IPS DF 6.9 (cell line): ENCODE results near the gene TNIK.

ENCODE experiments used
- DNase-seq: peaks from one replicate; pipeline ENCODE4 v3.0.0-alpha.2; 2013; ENCODE audit warnings: low read depth, low spot score
- H3K27ac ChIP-seq: one replicate; pipeline ENCODE4 v1.5.1; 2013; ENCODE audit warnings: low read length, control low read depth
- H3K27me3 ChIP-seq: 2 replicates; pipeline ENCODE4 v1.6.1; 2013; ENCODE audit warnings: mild to moderate bottlenecking, low read length; ENCODE audit not compliant: control insufficient read depth, insufficient read depth
- H3K36me3 ChIP-seq: 2 replicates; pipeline ENCODE4 v1.6.1; 2013; ENCODE audit warnings: low read length; ENCODE audit not compliant: control insufficient read depth, insufficient read depth
- H3K4me1 ChIP-seq: 2 replicates; pipeline ENCODE4 v1.6.1; 2013; ENCODE audit warnings: low read length; ENCODE audit not compliant: control insufficient read depth, insufficient read depth
- H3K4me3 ChIP-seq: 2 replicates; pipeline ENCODE4 v1.5.1; 2013; ENCODE audit warnings: mild to moderate bottlenecking, low read length
- H3K9me3 ChIP-seq: 2 replicates; pipeline ENCODE4 v1.6.1; 2013; ENCODE audit warnings: low read length, inconsistent platforms; ENCODE audit not compliant: control insufficient read depth, insufficient read depth
- WGBS: extraction: QIAGEN DNeasy Blood & Tissue Kit; methylation state at CpG from one replicate; pipeline ENCODE4 v1.1.7; 2013; ENCODE audit warnings: mixed read lengths, missing lambda C conversion rate; ENCODE audit not compliant: insufficient read length, insufficient coverage; 5-methylcytosine and 5-hydroxymethylcytosine counted together

TNIK gene

DNA sequence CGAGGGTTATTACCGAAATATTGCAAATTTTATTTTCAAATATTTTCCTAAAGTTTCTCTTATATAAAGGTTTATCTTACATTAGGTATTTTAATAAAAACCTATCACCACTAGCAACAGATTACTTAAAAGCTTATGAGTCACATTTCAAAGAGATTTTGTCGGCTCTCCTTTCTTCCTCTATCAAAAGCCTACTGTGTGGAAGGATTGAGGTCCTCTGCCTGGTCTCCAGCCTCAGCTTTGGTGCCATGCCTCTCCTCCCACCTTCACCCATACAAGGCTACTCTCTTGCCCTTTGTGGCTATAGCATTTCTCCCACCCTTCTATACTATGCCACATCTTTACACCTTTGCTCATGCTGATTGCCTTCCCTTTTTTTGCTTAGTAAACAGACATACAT, 199.3 kb downstream of the TNIK start:
- no peak overlapping the region for H3K27ac ChIP-seq

GRCh38 chr3:171260466-171260865, 199.7 kb downstream of the TNIK start:
- Histone ChIP-seq H3K27me3 (no peaks in the 10 kb centered on the region), H3K27ac (no peak overlapping the region), H3K4me1 (no peaks in the 10 kb centered on the region; the same call in 1 of the 2 replicates), H3K36me3 (no peaks in the 10 kb centered on the region), H3K4me3 (no peak overlapping the region), H3K9me3 (no peaks in the 10 kb centered on the region)
- WGBS = no CpG with 5 or more reads among the region's 1 CpG
- no peak for DNase-seq

More for the DNA sequence above, 199.3 kb downstream of the TNIK start:
- H3K4me1 ChIP-seq = peaks cover 2% of the 10 kb centered on the region
- H3K36me3 ChIP-seq = no peaks in the 10 kb centered on the region
- no peak for DNase-seq
- no peaks in the 10 kb centered on the region for H3K9me3 ChIP-seq
- H3K4me3 ChIP-seq = no peak overlapping the region
- H3K27me3 ChIP-seq = no peaks in the 10 kb centered on the region
- no CpG with 5 or more reads among the region's 3 CpGs for WGBS

GRCh38 chr3:171258316-171258715, 201.9 kb downstream of the TNIK start:
- H3K4me3 ChIP-seq = no peak overlapping the region
- no peak for DNase-seq
- H3K4me1 ChIP-seq = no peaks in the 10 kb centered on the region; the same call in 1 of the 2 replicates
- no peaks in the 10 kb centered on the region for H3K27me3 ChIP-seq
- H3K36me3 ChIP-seq = no peaks in the 10 kb centered on the region
- no peak overlapping the region for H3K27ac ChIP-seq
- no CpG with 5 or more reads among the region's 2 CpGs for WGBS
- H3K9me3 ChIP-seq = no peaks in the 10 kb centered on the region

- no peaks in the 10 kb centered on the region for H3K36me3 ChIP-seq
- no peak for DNase-seq
- no peaks in the 10 kb centered on the region for H3K27me3 ChIP-seq
- H3K4me1 ChIP-seq = no peaks in the 10 kb centered on the region; the same call in 1 of the 2 replicates
- no peak overlapping the region for H3K27ac ChIP-seq
- H3K4me3 ChIP-seq = no peak overlapping the region
- no peaks in the 10 kb centered on the region for H3K9me3 ChIP-seq
- WGBS = no CpG with 5 or more reads among the region's 7 CpGs
Observed at GRCh38 chr3:171257251-171258203, 202.7 kb downstream of the TNIK start.

GRCh38 chr3:171256445-171257250, 203.6 kb downstream of the TNIK start:
- WGBS = no CpG with 5 or more reads among the region's 4 CpGs
- DNase-seq = no peak
- Histone ChIP-seq H3K36me3 (no peaks in the 10 kb centered on the region), H3K4me3 (no peak overlapping the region), H3K4me1 (no peaks in the 10 kb centered on the region; the same call in 1 of the 2 replicates), H3K27me3 (no peaks in the 10 kb centered on the region), H3K9me3 (no peaks in the 10 kb centered on the region), H3K27ac (no peak overlapping the region)

- Histone ChIP-seq H3K4me1 (no peaks in the 10 kb centered on the region; the same call in 1 of the 2 replicates), H3K9me3 (no peaks in the 10 kb centered on the region), H3K4me3 (no peak overlapping the region), H3K27ac (no peak overlapping the region), H3K27me3 (no peaks in the 10 kb centered on the region), H3K36me3 (no peaks in the 10 kb centered on the region)
- no CpG with 5 or more reads among the region's 3 CpGs for WGBS
- no peak for DNase-seq
Observed at GRCh38 chr3:171255236-171255806, 204.9 kb downstream of the TNIK start.

- no peak overlapping the region for H3K27ac ChIP-seq
- H3K36me3 ChIP-seq = no peaks in the 10 kb centered on the region
- no peaks in the 10 kb centered on the region; the same call in 1 of the 2 replicates for H3K4me1 ChIP-seq
- no peak for DNase-seq
- no peaks in the 10 kb centered on the region for H3K9me3 ChIP-seq
- no peak overlapping the region for H3K4me3 ChIP-seq
- no peaks in the 10 kb centered on the region for H3K27me3 ChIP-seq
Observed at GRCh38 chr3:171254315-171254714, 205.9 kb downstream of the TNIK start.

GRCh38 chr3:171251835-171252234, 208.4 kb downstream of the TNIK start:
- Histone ChIP-seq H3K27me3 (no peaks in the 10 kb centered on the region), H3K4me1 (no peaks in the 10 kb centered on the region; the same call in 1 of the 2 replicates), H3K9me3 (no peaks in the 10 kb centered on the region), H3K36me3 (no peaks in the 10 kb centered on the region), H3K27ac (no peak overlapping the region), H3K4me3 (no peak overlapping the region)
- no peak for DNase-seq
- no CpG with 5 or more reads among the region's 4 CpGs for WGBS

DNA sequence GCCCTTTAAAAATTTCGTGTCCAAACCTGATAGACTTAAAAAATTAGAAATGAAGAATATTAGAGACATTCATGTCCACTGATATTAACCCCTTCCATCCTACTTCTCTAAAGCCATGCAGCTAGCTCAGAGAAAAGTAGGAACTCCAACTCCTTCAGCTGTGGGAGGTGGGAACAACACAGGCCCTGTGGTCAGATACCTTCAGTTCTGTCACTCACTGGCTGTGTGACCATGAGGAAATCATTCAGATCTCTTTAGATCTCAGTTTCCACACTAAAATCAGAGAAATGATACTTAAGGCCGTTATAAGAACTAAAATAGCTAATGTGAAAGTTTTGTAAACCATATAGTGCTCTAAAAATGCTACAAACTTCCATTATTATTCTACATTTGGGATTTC, 209.8 kb downstream of the TNIK start:
- Histone ChIP-seq H3K36me3 (no peaks in the 10 kb centered on the region), H3K9me3 (no peaks in the 10 kb centered on the region), H3K4me1 (no peaks in the 10 kb centered on the region), H3K27me3 (no peaks in the 10 kb centered on the region), H3K4me3 (no peak overlapping the region), H3K27ac (no peak overlapping the region)
- WGBS = no CpG with 5 or more reads among the region's 2 CpGs
- no peak for DNase-seq

DNA sequence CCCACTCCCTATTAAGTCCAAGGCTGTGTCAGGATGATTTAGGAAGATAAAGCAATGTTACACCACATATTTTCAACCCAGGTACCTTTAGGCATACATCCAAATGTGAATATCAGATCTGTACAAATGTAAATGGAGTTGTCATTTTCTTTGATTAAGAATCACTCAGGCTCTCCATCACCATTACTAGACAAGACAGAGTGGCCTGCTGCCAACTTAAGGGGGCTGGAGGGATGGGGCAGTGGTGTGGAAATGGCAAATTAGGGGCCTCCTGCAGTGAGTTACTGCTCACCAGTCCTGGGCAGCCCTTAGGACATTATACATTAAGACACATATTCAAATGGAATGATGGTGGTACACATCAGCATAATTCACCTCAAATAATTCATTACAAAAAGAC, 211.0 kb downstream of the TNIK start:
- Histone ChIP-seq H3K27ac (no peak overlapping the region), H3K4me3 (no peak overlapping the region), H3K9me3 (no peaks in the 10 kb centered on the region), H3K27me3 (no peaks in the 10 kb centered on the region), H3K36me3 (no peaks in the 10 kb centered on the region), H3K4me1 (no peaks in the 10 kb centered on the region)
- no peak for DNase-seq
